GM19468 (cell line): ENCODE measurements around the gene DNAJC7.

Experiments
- ATAC-seq: cut with Tn5 transposase; IDR thresholded peaks from one replicate; pipeline ENCODE4 v1.9.1; 2021; ENCODE audit warnings: mild to moderate bottlenecking, moderate library complexity, moderate number of reproducible peaks; ENCODE audit not compliant: unreplicated experiment; ENCODE audit errors: extremely low read depth

Gene DNAJC7

GRCh38 chr17:41982026-41982760 is 35.0 kb downstream of the DNAJC7 start:
- no peak for ATAC-seq

GRCh38 chr17:41977991-41978390 is 39.2 kb downstream of the DNAJC7 start:
- no peak for ATAC-seq

- ATAC-seq = no peak
Observed at GRCh38 chr17:41976142-41976768, 41.0 kb downstream of the DNAJC7 start.

GRCh38 chr17:41975099-41976083 is 41.8 kb downstream of the DNAJC7 start:
- ATAC-seq = no peak

DNA sequence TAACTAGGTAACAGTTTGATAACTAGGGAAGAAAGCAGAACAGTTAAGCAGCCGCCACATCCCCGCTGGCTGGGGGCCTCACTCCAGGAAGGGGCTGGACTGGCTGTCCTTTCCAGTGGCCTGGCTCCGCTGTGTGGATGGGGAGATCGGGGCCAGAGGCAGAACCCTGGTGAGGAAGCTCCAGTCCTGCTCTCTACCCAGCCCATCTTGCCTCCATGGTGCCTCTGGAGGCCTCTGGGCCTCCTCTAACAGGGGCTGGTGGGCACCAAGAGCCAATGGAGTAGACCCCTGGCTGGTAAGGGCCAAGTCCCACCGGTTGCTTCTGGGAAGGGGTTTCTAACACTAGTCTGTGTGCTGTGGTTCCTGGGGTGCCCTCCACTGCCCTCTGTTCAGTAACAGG is 42.6 kb downstream of the DNAJC7 start:
- ATAC-seq = no peak

DNA sequence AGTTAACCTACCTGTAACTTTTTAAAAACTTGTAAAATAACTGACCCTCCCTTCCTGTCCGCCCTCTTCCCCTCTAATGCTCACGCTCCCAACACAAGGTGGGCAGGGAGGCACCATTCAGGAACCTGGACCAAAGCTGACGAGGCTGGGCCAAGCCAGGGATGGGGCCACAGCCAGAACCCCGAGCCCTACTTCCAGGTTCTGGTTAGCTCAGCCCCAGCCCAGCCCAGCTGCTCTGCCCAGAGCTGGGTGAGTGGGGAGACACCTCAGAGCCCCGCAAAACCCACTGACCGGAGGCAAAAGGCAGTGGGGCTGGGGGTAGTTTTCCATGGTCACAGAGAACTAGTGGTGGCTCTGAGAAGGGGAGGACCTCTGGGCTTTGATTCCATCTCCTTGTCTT is 43.2 kb downstream of the DNAJC7 start:
- ATAC-seq = no peak

GRCh38 chr17:41973408-41973811 is 43.8 kb downstream of the DNAJC7 start:
- ATAC-seq = no peak

- no peak for ATAC-seq
Observed at GRCh38 chr17:41972571-41973407, 44.5 kb downstream of the DNAJC7 start.

- no peak for ATAC-seq
Observed at GRCh38 chr17:41971721-41972523, 45.3 kb downstream of the DNAJC7 start.

- ATAC-seq = no peak
Observed at GRCh38 chr17:41970901-41971331, 46.3 kb downstream of the DNAJC7 start.

DNA sequence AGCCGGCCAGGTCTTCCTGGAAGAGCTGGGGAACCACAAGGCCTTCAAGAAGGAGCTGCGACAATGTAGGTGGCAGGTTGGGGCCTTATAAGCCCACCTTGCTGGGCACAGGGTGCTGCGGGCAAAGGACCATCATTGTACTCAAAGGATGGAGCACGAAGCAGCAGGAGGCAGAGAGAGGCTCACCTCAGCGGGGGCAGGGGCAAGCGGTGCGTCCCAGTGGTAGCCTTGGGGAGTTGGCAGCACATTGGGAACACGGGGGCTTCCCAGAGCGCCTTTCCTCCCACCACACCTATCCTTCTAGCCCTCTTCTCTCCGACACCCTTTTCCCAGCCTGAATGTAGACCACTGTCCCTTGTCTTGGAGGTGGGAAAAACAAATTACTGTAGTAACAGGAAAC is 48.6 kb downstream of the DNAJC7 start:
- ATAC-seq = no peak

- ATAC-seq = no peak
Observed at GRCh38 chr17:41967921-41968578, 49.2 kb downstream of the DNAJC7 start.

DNA sequence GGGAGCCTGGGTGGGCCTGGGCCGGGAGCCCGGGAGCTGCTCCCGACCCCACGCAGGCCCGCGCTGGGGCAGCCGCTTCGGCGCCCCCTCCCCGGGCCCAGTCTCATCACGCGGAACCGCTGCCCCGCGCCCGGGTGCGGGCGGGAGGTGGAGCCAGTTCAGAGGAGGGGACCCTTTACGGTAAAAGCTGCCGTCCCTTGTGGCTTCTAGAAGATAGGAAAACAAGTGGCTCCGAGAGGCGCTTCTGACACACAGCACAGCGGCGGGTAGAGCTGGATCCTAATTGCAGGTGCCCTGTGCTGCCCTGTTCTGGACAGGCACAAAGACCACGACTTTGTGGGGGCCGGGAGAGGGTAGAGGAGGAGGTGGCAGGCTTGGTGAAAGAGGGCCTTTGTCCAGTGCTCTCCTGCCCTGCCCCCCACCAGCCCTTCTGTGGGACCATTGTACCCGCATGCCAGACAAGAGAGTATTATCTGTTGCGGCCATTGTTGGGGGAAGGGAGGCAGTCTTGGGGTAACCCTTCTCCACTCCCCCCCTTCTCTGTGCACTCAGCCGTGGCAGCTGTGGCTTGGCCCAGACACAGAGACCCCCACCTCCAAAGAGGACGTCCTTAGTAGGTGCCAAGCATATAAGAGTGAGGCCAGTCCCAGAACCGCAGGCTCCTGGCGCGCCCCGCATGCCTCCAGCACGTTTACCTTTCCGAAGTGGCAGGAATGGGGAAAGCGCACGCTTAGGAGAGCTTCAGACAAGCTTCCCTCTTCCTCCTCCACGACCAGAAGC is 49.9 kb downstream of the DNAJC7 start:
- no peak for ATAC-seq

- peak; percentile 55 for ATAC-seq
Observed at GRCh38 chr17:41966463-41967140, 50.6 kb downstream of the DNAJC7 start, which contains the start of gene CNP. Gene CNP (plus strand): TSS chr17:41966795. CDS start chr17:41966885, 90 bp downstream.

GRCh38 chr17:41965694-41966462 is 51.4 kb downstream of the DNAJC7 start:
- no peak for ATAC-seq

GRCh38 chr17:41962768-41963434 is 54.3 kb downstream of the DNAJC7 start:
- no peak for ATAC-seq
